GM23338 (cell line): Measurements from ENCODE around the gene ETV5. TPM values are rescaled to one million over a fixed set of nuclear protein-coding genes. Genes with fewer than 3 reads are reported as not detected.
"Not testable (repeated sequence)": the region's sequence is repeated elsewhere in the genome, so short reads cannot be mapped to it uniquely, and the experiment has no call there.

Experiments
- ATAC-seq: fragments of 200-7000 bp; cut with Tn5 transposase; 3 replicates; pipeline ENCODE4 v1.9.1; 2020
- DNase-seq: peaks from one replicate; pipeline ENCODE4 v3.0.0-alpha.2; 2015; ENCODE audit warnings: low spot score
- H2AFZ ChIP-seq: fragments of 200-600 bp; sonication (generic); 2 replicates; pipeline ENCODE4 v1.8.0; 2016; ENCODE audit warnings: antibody characterized with exemption, mild to moderate bottlenecking, moderate library complexity
- H3F3A ChIP-seq: fragments of 200-600 bp; sonication (generic); replicated peaks from 2 replicates; pipeline ENCODE4 v1.8.0; 2017; ENCODE audit warnings: antibody characterized with exemption, mixed run types, low read depth
- H3K27ac ChIP-seq: fragments of 200-600 bp; sonication (generic); 2 replicates; pipeline ENCODE4 v1.6.1; 2016; ENCODE audit warnings: low read depth
- H3K27me3 ChIP-seq: fragments of 200-600 bp; sonication (generic); 2 replicates; pipeline ENCODE4 v1.8.0; 2016; ENCODE audit warnings: mild to moderate bottlenecking, mixed run types, moderate library complexity; ENCODE audit not compliant: insufficient read depth
- H3K36me3 ChIP-seq: fragments of 200-600 bp; sonication (generic); 2 replicates; pipeline ENCODE4 v1.8.0; 2016; ENCODE audit warnings: mild to moderate bottlenecking; ENCODE audit not compliant: insufficient read depth
- H3K4me1 ChIP-seq: fragments of 200-600 bp; sonication (generic); 2 replicates; pipeline ENCODE4 v1.8.0; 2016; ENCODE audit warnings: mild to moderate bottlenecking, moderate library complexity; ENCODE audit not compliant: insufficient read depth
- H3K4me2 ChIP-seq: fragments of 200-600 bp; sonication (generic); 2 replicates; pipeline ENCODE4 v1.7.1; 2017; ENCODE audit warnings: mixed run types
- H3K4me3 ChIP-seq: fragments of 200-600 bp; sonication (generic); 2 replicates; pipeline ENCODE4 v1.6.1; 2016; ENCODE audit warnings: mixed run types
- H3K79me2 ChIP-seq: fragments of 200-600 bp; sonication (generic); replicated peaks from 2 replicates; pipeline ENCODE4 v1.8.0; 2017; ENCODE audit warnings: mild to moderate bottlenecking; ENCODE audit not compliant: insufficient read depth
- H3K9me2 ChIP-seq: fragments of 200-600 bp; sonication (generic); 2 replicates; pipeline ENCODE4 v1.8.0; 2017; ENCODE audit not compliant: insufficient read depth
- H4K20me1 ChIP-seq: fragments of 200-600 bp; sonication (generic); replicated peaks from 2 replicates; pipeline ENCODE4 v1.8.0; 2017; ENCODE audit warnings: mild to moderate bottlenecking; ENCODE audit not compliant: insufficient read depth
- H3K27ac Mint-ChIP-seq: 2 replicates; pipeline ENCODE4 v1.8.0; 2020; ENCODE audit warnings: inconsistent platforms, mild to moderate bottlenecking, moderate library complexity, mixed read lengths
- H3K27me3 Mint-ChIP-seq: 3 replicates; pipeline ENCODE4 v1.8.0; 2022; ENCODE audit warnings: low read depth, mild to moderate bottlenecking, moderate library complexity, mixed read lengths, inconsistent platforms; ENCODE audit not compliant: insufficient read depth, poor library complexity
- H3K36me3 Mint-ChIP-seq: 3 replicates; pipeline ENCODE4 v1.8.0; 2021; ENCODE audit warnings: low read depth, mild to moderate bottlenecking, inconsistent platforms, moderate library complexity, mixed read lengths
- H3K4me1 Mint-ChIP-seq: 3 replicates; pipeline ENCODE4 v1.8.0; 2020; ENCODE audit warnings: mild to moderate bottlenecking, inconsistent platforms, mixed read lengths
- H3K4me3 Mint-ChIP-seq: 3 replicates; pipeline ENCODE4 v1.8.0; 2021; ENCODE audit warnings: moderate library complexity, mild to moderate bottlenecking, inconsistent platforms, mixed read lengths
- H3K9me3 Mint-ChIP-seq: 3 replicates; pipeline ENCODE4 v1.8.0; 2020; ENCODE audit warnings: moderate library complexity, mild to moderate bottlenecking, inconsistent platforms, mixed read lengths
- CREB1 ChIP-seq: fragments of 250-450 bp; sonication (Bioruptor Pico); IDR thresholded peaks from 2 replicates; pipeline ENCODE4 v1.5.0; 2020; ENCODE audit warnings: low read depth, mild to moderate bottlenecking, moderate library complexity
- ETS1 ChIP-seq: IDR thresholded peaks from 2 replicates; pipeline ENCODE4 v1.6.1; 2016; ENCODE audit warnings: antibody characterized with exemption
- STAT1 ChIP-seq: IDR thresholded peaks from one replicate; pipeline ENCODE4 v1.6.1; 2016; ENCODE audit warnings: antibody characterized with exemption; ENCODE audit not compliant: unreplicated experiment
- ZNF114 ChIP-seq: fragments of 250-450 bp; sonication (Bioruptor Pico); IDR thresholded peaks from 2 replicates; pipeline ENCODE4 v1.5.0; 2020; ENCODE audit warnings: mild to moderate bottlenecking, moderate library complexity
- ZNF331 ChIP-seq: fragments of 250-450 bp; sonication (Bioruptor Pico); IDR thresholded peaks from 2 replicates; pipeline ENCODE4 v1.5.0; 2020; ENCODE audit warnings: low read depth, mild to moderate bottlenecking, moderate library complexity
- polyA plus RNA-seq: library from polyadenylated mRNA; unstranded; fragments of >200 nt; fragmentation: Nextera tagmentation; extraction: Ambion mirVana; gene quantifications from 2 replicates; pipeline ENCODE4 v1.2.1, GENCODE V29; 2016
- total RNA-seq: library from RNA; depleted of rRNA; stranded (reverse); fragments of >200 nt; shearing (Covaris generic); gene quantifications from 2 replicates; pipeline ENCODE4 v1.2.3, GENCODE V29; 2014
- TF ChIP-seq, protein P1 (sequence below), 2 experiments: fragments of 200-600 bp in 1 of 2; sonication (generic) in 1 of 2; conservative IDR thresholded peaks; 2 replicates each; pipeline versions ENCODE4 v1.5.1 to v1.6.1; 2016 to 2017; ENCODE audit warnings: antibody characterized with exemption in 2 of 2, low read depth in 2 of 2, mild to moderate bottlenecking in 2 of 2, moderate library complexity in 1 of 2

ETV5 gene
- total and polyA plus RNA-seq, 2 experiments from 2014 or later: 33.5 to 57.1 TPM

GRCh38 chr3:186022931-186023330 lies 86.0 kb downstream of the ETV5 start:
- no peaks in the 10 kb centered on the region for H3K79me2 ChIP-seq
- no peak for DNase-seq
- peak overlapping the region; percentile 69; the same call in 1 of the 2 replicates for H2AFZ ChIP-seq
- H3K4me3 ChIP-seq: no peak overlapping the region
- no peaks in the 10 kb centered on the region for H3K9me2 ChIP-seq
- Mint-ChIP-seq H3K27me3 (no peaks in the 10 kb centered on the region), H3K9me3 (no peaks in the 10 kb centered on the region), H3K36me3 (no peaks in the 10 kb centered on the region), H3K27ac (no peak overlapping the region), H3K4me1 (peaks cover 2% of the 10 kb centered on the region; the same call in 1 of the 3 replicates), H3K4me3 (no peak overlapping the region)
- no peaks in the 10 kb centered on the region for H3K27me3 ChIP-seq
- ATAC-seq: no peak
- H3F3A ChIP-seq: no peaks in the 10 kb centered on the region
- no peak overlapping the region for H3K4me2 ChIP-seq
- no peaks in the 10 kb centered on the region for H3K36me3 ChIP-seq
- H4K20me1 ChIP-seq: no peaks in the 10 kb centered on the region
- no peak overlapping the region for H3K27ac ChIP-seq
- no peaks in the 10 kb centered on the region for H3K4me1 ChIP-seq
- TF ChIP-seq ETS1 (no peak), CREB1 (CRISPR knock-in tag) (no peak)

DNA sequence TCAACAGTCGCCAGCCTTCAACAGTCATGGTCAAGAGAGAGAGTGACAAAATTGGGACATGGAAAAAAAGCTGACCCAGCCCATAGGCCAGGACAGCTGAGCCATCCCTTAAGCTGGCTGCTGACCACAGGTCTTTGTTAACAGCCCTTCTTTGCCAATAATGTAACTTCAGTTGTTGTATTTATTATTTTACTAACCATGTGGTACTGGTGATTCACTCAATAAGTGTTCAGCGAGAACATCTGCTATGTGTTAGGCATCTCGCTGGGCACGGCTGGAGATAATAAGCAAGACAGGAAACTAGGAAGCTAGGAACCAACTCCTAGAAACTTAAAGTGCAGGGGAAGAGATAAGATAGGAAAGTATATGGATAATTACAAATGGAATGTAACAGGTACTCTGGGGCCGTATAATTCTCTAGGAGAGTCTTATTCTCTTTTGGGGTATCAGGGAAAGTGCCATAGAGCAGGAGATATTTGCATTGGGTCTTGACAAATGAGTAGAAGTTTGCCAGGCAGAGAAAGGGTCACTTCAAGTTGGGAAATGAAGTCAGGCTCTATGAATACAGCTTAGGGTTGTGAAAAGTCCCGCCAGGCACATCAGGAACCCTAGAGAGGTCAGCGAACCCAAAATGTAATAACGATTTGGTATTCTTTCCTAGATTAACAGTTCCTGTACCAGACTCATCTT lies 87.1 kb downstream of the ETV5 start:
- Histone ChIP-seq H3K27ac (no peak overlapping the region), H3F3A (no peaks in the 10 kb centered on the region), H3K4me1 (no peaks in the 10 kb centered on the region), H3K27me3 (no peaks in the 10 kb centered on the region), H3K36me3 (no peaks in the 10 kb centered on the region), H3K79me2 (no peaks in the 10 kb centered on the region), H3K4me3 (no peak overlapping the region), H3K4me2 (no peak overlapping the region), H2AFZ (no peak overlapping the region), H3K9me2 (no peaks in the 10 kb centered on the region), H4K20me1 (no peaks in the 10 kb centered on the region)
- H3K36me3 Mint-ChIP-seq: no peaks in the 10 kb centered on the region
- ATAC-seq (no peak), DNase-seq (no peak)
- no peak for TF ChIP-seq ETS1
- TF ChIP-seq, protein P1, sequence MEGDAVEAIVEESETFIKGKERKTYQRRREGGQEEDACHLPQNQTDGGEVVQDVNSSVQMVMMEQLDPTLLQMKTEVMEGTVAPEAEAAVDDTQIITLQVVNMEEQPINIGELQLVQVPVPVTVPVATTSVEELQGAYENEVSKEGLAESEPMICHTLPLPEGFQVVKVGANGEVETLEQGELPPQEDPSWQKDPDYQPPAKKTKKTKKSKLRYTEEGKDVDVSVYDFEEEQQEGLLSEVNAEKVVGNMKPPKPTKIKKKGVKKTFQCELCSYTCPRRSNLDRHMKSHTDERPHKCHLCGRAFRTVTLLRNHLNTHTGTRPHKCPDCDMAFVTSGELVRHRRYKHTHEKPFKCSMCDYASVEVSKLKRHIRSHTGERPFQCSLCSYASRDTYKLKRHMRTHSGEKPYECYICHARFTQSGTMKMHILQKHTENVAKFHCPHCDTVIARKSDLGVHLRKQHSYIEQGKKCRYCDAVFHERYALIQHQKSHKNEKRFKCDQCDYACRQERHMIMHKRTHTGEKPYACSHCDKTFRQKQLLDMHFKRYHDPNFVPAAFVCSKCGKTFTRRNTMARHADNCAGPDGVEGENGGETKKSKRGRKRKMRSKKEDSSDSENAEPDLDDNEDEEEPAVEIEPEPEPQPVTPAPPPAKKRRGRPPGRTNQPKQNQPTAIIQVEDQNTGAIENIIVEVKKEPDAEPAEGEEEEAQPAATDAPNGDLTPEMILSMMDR (conservative IDR thresholded peaks at IDR 0.05; ENCODE audit: low read depth in 2 of 2): no peak
- no peak for TF ChIP-seq ZNF114 (CRISPR knock-in tag)
- no peak for TF ChIP-seq STAT1
- no peak for TF ChIP-seq ZNF331 (CRISPR knock-in tag)
- H3K9me3 Mint-ChIP-seq: no peaks in the 10 kb centered on the region
- H3K4me3 Mint-ChIP-seq: no peak overlapping the region
- no peaks in the 10 kb centered on the region for H3K27me3 Mint-ChIP-seq
- peaks cover 2% of the 10 kb centered on the region; the same call in 1 of the 3 replicates for H3K4me1 Mint-ChIP-seq
- H3K27ac Mint-ChIP-seq: no peak overlapping the region

- not testable (repeated sequence) for ATAC-seq, H4K20me1 ChIP-seq, H3K27ac ChIP-seq, H3K4me1 ChIP-seq, H3K27me3 Mint-ChIP-seq, H3K27me3 ChIP-seq, H3K27ac Mint-ChIP-seq, H2AFZ ChIP-seq, H3K9me3 Mint-ChIP-seq, H3K4me2 ChIP-seq, H3K4me3 Mint-ChIP-seq, H3K4me3 ChIP-seq, H3K4me1 Mint-ChIP-seq, H3K36me3 ChIP-seq, DNase-seq, H3F3A ChIP-seq, H3K79me2 ChIP-seq, H3K9me2 ChIP-seq, H3K36me3 Mint-ChIP-seq
These were observed 87.6 kb downstream of the ETV5 start for GRCh38 chr3:186021250-186021649.

DNA sequence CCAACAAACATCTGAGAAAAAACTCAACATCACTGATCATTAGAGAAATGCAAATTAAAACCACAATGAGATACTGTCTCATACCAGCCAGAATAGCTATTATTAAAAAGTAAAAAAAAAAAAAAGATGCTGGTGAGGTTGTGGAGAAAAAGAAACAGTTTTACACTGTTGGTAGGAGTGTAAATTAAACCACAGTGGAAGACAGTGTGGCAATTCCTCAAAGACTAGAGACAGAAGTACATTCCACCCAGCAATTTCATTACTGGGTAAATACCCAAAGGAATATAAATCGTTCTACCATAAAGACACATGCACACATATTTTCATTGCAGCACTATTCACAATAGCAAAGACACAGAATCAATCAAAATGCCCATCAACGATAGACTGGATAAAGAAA lies 89.6 kb downstream of the ETV5 start:
- DNase-seq, H3K4me1 Mint-ChIP-seq, H3K4me2 ChIP-seq, H3K4me1 ChIP-seq, H3F3A ChIP-seq, H3K4me3 Mint-ChIP-seq, H3K27ac ChIP-seq, H4K20me1 ChIP-seq, H3K27me3 Mint-ChIP-seq, H3K27me3 ChIP-seq, H2AFZ ChIP-seq, H3K9me2 ChIP-seq, ATAC-seq, H3K79me2 ChIP-seq, H3K9me3 Mint-ChIP-seq, H3K36me3 ChIP-seq, H3K36me3 Mint-ChIP-seq, H3K27ac Mint-ChIP-seq, H3K4me3 ChIP-seq: not testable (repeated sequence)
